Retinal pigment epithelial cell (primary cell): ENCODE results near the gene TNFSF4.

Experiments
- DNase-seq: peaks from one replicate; pipeline ENCODE4 v3.0.0-alpha.2; 2010; ENCODE audit warnings: low read depth
- H3K4me3 ChIP-seq: 2 replicates; pipeline ENCODE4 v1.5.1; 2011; ENCODE audit warnings: mild to moderate bottlenecking, low read length, control low read depth, moderate library complexity
- TF ChIP-seq, protein P1 (sequence below): conservative IDR thresholded peaks from 2 replicates; pipeline ENCODE4 v1.5.1; 2011; ENCODE audit warnings: low read depth, low read length, control low read depth, inconsistent platforms

Gene TNFSF4

DNA sequence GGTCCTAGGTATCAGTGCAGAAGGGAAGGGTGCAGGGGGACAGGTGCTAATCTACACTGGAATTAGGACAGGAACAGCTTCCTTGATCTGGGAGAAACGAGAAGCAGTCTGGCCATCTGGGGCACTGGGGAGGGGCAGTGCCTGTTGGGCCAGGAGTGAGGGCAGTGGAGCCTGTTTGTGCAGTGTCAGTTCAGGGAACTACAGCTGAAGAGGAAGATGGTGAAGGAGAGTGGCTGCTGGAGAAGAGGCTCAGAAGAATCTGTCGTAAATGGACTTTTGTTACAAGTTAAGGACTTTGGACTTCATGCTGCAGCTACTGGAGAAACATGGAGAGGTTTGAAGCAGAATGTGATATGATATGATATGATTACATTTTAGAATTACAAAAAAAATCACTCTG, 3.2 kb upstream of the TNFSF4 start:
- H3K4me3 ChIP-seq: no peak overlapping the region
- TF ChIP-seq, protein P1, sequence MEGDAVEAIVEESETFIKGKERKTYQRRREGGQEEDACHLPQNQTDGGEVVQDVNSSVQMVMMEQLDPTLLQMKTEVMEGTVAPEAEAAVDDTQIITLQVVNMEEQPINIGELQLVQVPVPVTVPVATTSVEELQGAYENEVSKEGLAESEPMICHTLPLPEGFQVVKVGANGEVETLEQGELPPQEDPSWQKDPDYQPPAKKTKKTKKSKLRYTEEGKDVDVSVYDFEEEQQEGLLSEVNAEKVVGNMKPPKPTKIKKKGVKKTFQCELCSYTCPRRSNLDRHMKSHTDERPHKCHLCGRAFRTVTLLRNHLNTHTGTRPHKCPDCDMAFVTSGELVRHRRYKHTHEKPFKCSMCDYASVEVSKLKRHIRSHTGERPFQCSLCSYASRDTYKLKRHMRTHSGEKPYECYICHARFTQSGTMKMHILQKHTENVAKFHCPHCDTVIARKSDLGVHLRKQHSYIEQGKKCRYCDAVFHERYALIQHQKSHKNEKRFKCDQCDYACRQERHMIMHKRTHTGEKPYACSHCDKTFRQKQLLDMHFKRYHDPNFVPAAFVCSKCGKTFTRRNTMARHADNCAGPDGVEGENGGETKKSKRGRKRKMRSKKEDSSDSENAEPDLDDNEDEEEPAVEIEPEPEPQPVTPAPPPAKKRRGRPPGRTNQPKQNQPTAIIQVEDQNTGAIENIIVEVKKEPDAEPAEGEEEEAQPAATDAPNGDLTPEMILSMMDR: no peak
- DNase-seq: no peak

- TF ChIP-seq, protein P1: no peak
- DNase-seq: no peak
- H3K4me3 ChIP-seq: no peak overlapping the region
These were observed 1.7 kb upstream of the TNFSF4 start for GRCh38 chr1:173208868-173209267.

DNA sequence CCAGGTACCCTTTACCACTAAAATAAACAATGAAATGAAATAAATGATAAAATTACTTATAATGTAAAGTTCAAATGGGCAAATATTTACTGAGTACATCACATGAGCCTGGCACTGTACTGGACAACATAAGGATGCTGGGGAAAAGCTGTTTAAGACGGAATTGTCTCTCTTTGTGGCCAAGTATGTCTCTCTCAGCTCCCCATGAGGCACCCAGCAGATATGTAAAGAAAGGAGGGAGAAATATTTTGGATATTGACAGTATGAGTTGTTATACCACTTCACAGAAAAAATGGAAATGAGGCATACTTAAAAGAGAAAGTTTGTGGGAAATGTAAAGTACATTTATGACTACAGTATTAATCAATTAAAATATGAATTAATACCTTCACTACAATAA, 1.0 kb upstream of the TNFSF4 start:
- no peak for DNase-seq
- H3K4me3 ChIP-seq: no peak overlapping the region
- TF ChIP-seq, protein P1: no peak

- H3K4me3 ChIP-seq: no peak overlapping the region
- TF ChIP-seq, protein P1: no peak
- no peak for DNase-seq
These were observed 1.7 kb downstream of the TNFSF4 start for GRCh38 chr1:173205146-173206051.

GRCh38 chr1:173204693-173205092, 2.4 kb downstream of the TNFSF4 start:
- H3K4me3 ChIP-seq: no peak overlapping the region
- DNase-seq: no peak

GRCh38 chr1:173202424-173203145, 4.5 kb downstream of the TNFSF4 start:
- TF ChIP-seq, protein P1: peak; percentile 66
- peak; percentile 24 for DNase-seq
- no peak overlapping the region for H3K4me3 ChIP-seq

More at GRCh38 chr1:173204693-173205092, 2.4 kb downstream of the TNFSF4 start:
- TF ChIP-seq, protein P1: no peak
